GM21786 (cell line): ENCODE measurements around the gene TNIK.
A peak's percentile ranks its signal among the peaks of the same experiment; 100 is the strongest.

Experiments
- ATAC-seq: cut with Tn5 transposase; IDR thresholded peaks from one replicate; pipeline ENCODE4 v1.9.1; 2021; ENCODE audit not compliant: unreplicated experiment

Gene TNIK

DNA sequence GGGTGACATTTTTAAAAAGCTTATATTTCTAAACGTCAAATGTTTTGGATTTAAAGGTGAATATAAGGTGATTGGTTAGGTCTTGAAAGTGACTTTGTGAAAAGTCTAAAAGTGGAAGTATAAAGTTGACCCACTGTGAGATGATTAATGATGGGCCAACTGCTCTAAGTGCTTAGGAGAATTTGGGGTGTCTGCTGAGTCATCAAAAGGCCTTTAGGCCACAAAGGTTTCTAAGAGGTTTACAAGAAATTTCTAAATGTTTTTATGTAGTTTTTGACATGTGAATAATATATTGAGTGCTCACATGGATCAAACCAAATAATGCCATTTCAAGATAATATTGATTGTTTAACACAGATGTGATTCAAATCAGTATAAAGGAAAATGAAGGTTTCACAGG, 394.5 kb downstream of the TNIK start:
- ATAC-seq, result no peak

DNA sequence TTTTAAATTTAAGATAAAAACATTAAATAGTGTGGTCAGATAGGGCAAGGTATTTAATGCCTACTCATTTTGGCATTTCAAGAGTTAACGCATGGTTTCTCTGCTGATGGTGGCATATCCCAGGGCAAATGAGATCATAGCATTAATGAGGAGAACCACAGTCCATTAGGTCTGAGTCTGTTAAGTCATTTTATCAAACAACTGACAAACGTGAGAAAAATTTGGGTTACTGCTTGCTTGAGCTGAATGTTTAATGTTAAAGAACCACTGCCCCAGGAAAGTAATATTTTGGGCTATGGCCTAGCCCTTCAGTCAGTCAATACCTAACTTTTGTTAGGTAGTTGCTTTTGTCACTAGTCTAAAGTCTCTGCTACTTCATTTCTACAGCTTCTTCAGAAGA, 395.7 kb downstream of the TNIK start:
- ATAC-seq, result no peak

- no peak for ATAC-seq
Observed at GRCh38 chr3:171061749-171062148, 398.5 kb downstream of the TNIK start.

DNA sequence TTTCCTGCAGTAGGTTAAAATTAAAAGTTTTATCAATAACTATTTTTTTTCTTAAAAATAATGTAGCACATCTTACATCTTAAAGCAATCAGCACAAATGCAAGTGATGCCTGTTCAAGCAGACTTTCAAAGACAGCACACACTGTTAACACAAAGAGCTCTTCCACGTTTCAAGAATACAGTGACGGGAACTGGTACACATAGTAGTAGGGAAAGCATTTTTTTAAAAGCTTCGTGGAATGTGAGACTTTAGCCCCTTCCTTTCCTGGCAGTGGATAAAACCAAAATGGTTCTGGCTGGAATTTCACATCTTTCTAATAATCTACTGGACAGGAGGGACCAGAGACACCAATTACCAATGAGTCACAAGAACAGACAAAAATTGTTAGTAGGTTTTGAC, 400.2 kb downstream of the TNIK start:
- ATAC-seq, result no peak

- ATAC-seq, result no peak
Observed at GRCh38 chr3:171058873-171059603, 401.2 kb downstream of the TNIK start.

GRCh38 chr3:171058058-171058457, 402.1 kb downstream of the TNIK start:
- ATAC-seq, result no peak

GRCh38 chr3:171057072-171057471, 403.1 kb downstream of the TNIK start:
- ATAC-seq, result no peak

DNA sequence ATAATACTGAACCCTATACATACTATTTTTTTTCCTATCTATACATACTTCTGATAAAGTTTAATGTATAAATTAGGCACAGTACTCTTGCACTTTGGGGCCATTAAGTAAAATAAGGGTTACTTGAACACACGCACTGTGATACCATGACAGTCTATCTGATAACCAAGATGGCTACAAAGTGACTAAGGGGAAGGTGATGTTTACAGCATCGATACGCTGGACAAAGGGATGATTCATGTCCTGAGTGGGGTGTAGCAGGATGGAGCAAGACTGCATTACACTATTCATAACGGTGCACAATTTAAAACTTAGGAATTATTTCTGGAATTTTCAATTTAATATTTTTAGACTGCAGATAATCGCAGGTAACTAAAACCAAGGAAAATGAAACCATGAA, 403.7 kb downstream of the TNIK start:
- no peak for ATAC-seq

DNA sequence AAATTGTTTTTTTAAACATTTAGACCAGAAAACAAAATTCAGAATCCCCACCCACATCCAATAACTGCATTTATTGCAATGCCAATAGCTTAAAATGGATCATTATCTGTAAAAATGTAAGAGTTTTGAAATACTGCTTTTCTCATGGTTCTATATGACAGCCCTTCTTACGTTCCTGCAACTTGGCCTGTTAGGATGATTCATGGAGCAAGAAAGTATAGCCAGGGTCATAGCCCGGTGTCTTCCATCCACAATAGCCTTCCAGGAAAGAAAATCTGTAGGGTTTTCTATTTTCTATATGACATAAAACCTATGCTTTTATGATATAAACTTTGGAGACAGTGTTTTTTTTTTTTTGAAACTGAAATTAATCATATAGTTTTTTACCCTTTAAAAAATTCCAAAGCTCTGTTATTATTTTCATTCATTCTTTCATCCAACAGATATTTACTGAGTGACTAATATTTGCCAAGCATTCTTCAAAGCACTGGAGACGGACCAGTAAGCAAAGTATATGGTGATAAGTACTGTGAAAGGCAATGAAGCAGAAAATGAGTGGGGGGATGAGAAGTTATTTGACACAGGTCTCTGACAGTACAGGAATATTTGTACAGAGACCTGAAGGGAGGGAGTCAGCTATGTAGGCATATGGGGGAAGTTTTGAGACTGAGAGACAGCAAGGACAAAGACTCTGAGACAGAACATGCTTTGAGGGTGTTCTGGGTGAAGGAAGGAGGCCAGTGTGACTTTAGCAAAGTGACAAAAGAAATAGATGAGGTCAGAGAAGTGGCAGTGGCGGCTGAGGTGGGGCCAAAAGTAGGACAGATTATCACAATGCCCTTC, 404.6 kb downstream of the TNIK start:
- no peak for ATAC-seq

DNA sequence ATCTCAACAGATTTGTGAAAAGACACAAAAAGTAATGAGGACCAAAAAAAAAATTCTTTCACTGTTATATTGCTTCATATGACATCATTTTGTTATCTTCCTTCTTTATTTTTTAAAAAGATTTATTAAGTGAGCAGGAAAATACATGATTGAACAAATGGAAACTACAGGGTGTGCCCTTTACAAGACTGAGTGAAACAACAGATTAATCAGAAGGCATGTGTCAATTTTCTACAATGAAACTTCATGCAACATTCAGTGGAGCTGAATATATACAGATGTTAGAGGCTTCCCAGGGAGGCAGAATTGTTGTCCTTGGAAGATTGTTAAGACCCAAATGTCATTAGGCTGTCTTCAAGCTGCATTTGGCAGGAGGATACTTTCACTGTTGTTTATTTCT, 405.3 kb downstream of the TNIK start:
- ATAC-seq, result no peak

DNA sequence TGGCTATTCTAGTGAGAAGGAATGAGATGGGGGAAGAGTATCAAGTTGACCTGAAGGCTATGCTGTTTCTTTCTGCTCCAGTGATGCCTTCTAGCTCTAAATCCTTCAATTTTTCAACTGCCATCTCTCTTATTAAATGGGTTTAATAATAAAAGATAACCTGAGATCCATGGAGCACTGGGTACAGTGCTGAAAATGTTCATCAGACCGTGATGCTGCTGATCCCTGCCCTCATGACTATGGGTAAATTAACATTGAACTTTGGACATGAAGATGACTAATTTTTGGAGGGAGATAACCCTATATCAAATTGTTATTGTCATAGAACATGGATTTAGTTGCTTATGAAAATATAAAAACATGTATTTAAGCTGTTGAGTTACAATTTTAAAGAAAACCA, 406.0 kb downstream of the TNIK start:
- no peak for ATAC-seq

DNA sequence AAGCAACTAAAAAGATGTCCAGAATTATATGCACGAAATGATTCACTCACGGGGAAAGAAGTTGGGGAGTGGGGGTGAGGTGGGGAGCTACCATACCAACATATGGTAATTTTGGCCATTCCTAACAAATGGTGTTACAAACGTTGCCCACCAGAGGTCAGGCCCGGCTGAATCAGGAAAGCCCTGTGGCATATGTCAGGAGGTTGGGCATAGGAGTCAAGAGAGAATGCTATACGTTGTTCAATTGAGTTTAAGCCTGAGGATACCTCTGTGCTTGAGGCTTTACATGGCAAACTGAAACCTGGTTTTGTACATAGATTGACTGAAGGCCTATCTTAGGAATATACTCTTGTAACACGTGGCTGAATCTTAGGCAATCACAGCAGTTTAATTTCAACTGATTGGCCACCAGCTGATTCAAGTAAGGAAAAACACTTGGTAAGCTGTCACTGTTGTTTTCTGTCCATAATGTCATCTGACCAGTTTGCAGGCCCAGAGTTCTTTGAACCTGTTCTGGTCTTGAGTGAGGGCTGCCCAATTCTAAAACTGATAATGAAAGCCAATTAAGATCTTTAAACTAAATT, 410.3 kb downstream of the TNIK start:
- peak; percentile 97 for ATAC-seq

DNA sequence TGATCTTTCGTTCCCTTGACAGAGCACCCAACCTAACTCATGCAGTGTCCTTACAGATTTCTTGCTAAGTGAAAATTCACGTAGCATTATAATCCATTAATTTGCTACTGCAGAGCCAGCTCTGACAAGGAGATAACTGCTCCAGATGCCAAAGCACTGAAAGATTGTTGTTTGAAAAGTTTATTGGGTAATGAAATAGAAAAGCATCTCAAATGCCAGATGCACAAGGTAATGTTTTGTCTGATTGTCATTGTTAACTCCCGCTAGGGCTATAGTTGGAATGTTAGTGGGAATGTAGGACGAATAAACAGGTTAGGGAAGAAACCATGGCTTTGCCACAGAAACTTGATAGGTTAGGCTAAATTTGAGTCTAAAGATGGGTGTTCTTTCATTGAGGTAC, 413.4 kb downstream of the TNIK start:
- ATAC-seq, result no peak

DNA sequence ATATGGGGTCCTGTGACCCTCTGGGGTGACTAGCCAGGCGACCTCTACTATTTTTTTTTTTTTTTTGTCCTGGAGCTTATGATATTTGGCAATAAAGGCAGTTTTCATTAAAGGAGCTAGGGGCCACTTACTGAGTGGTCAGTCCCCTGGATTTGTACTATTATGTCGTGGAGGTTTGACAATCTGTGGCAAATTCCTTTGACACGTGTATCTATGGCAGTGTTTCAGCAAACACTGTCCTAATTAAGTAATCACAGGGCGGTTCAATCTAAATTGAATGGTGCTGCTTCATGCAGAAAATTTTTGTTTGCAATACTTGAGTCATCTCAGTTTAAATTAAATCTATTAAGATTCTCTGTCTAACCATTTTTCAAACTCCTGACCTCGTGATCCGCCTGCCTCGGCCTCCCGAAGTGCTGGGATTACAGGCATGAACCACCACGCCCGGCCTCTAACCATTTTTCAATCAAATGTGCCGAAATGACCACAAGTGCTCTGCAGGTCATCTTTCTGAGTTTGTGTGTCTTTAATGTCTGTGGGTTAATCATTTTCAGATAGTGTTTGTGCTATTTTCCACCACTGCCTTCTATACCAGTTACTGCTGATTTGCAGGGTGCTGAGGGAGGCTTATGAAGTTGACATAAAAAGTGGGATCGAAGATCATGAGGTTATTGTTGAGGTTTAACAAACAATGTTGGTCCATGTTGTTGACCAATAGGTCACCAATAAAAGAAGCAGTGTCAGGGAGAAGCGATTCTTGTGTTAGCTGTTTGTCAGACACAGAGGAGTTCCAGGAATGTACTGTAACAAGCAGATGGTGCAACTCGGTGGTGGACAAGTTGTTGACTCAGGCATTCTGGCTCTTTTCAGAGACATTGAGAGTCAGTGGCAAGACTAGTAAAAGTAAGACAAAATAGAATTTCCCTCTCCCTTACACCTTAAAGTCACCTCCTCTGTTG, 415.1 kb downstream of the TNIK start:
- ATAC-seq, result no peak

GRCh38 chr3:171044384-171044783, 415.8 kb downstream of the TNIK start:
- ATAC-seq, result no peak

- ATAC-seq, result no peak
Observed at GRCh38 chr3:171039674-171040073, 420.5 kb downstream of the TNIK start.

- no peak for ATAC-seq
Observed at GRCh38 chr3:171038342-171038741, 421.9 kb downstream of the TNIK start.

DNA sequence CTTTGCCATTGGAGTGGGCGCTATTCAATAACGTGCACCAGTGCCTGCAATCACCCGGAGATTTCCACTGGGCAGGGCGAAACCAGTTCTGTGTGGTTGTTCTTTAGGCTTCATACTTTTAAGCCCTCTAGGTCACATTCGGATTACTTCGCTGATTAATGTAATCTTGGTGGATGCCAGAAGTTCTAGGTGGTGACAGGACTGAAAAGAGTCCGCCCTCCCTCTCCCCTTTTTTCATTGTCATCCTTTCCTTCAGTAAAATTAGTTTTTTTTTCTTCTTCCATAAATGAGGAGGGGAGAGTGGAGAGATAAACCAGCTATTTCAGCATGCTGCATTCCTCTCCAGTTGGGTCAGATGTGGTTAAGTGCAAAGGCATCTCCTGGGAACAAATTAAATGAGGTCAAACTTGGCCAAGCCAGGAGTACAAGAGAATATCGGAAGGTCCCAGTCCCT, 431.4 kb downstream of the TNIK start:
- no peak for ATAC-seq

- ATAC-seq, result peak; percentile 64
Observed at GRCh38 chr3:171028025-171028778, 432.0 kb downstream of the TNIK start.
